Superior temporal gyrus (tissue), 1 donor: ENCODE results near the gene PML.
"Not testable (repeated sequence)": the region's sequence is repeated elsewhere in the genome, so short reads cannot be mapped to it uniquely, and the experiment has no call there.

Experiments used
- DNase-seq: peaks from one replicate; pipeline ENCODE4 v3.0.0-alpha.2; 2016; ENCODE audit errors: extremely low spot score

The PML gene

GRCh38 chr15:74038707-74039655 lies 44.5 kb downstream of the PML start:
- DNase-seq: no peak

- DNase-seq: no peak
These were observed 45.1 kb downstream of the PML start for GRCh38 chr15:74039656-74040010.

- no peak for DNase-seq
These were observed 45.8 kb downstream of the PML start for GRCh38 chr15:74040109-74040850.

GRCh38 chr15:74041311-74041756 lies 46.8 kb downstream of the PML start:
- DNase-seq: no peak

- no peak for DNase-seq
These were observed 47.4 kb downstream of the PML start for GRCh38 chr15:74041777-74042435.

GRCh38 chr15:74042603-74043424 lies 48.3 kb downstream of the PML start:
- DNase-seq: no peak

- DNase-seq: no peak
These were observed 49.1 kb downstream of the PML start for GRCh38 chr15:74043425-74044266.

- DNase-seq: no peak
These were observed 50.0 kb downstream of the PML start for GRCh38 chr15:74044267-74045110.

- DNase-seq: no peak
These were observed 50.7 kb downstream of the PML start for GRCh38 chr15:74045184-74045583.

- DNase-seq: no peak
These were observed 51.2 kb downstream of the PML start for GRCh38 chr15:74045636-74046274.

GRCh38 chr15:74046275-74046674 lies 51.8 kb downstream of the PML start:
- DNase-seq: no peak

- no peak for DNase-seq
These were observed 55.6 kb downstream of the PML start for GRCh38 chr15:74050127-74050526.

- DNase-seq: no peak
These were observed 56.2 kb downstream of the PML start for GRCh38 chr15:74050556-74051234.

- DNase-seq: not testable (repeated sequence)
These were observed 58.0 kb downstream of the PML start for GRCh38 chr15:74052271-74053260.

GRCh38 chr15:74053517-74053916 lies 59.0 kb downstream of the PML start:
- no peak for DNase-seq

GRCh38 chr15:74053941-74054529 lies 59.5 kb downstream of the PML start:
- peak; percentile 65 for DNase-seq

GRCh38 chr15:74055804-74056203 lies 61.3 kb downstream of the PML start:
- no peak for DNase-seq
